CD4-positive, alpha-beta T cell treated with Interleukin-4 for 4 hours (primary cell): ENCODE results near the gene RARA.

Experiments used
- DNase-seq: peaks from one replicate; pipeline ENCODE4 v3.0.0-alpha.2; 2020

RARA gene

DNA sequence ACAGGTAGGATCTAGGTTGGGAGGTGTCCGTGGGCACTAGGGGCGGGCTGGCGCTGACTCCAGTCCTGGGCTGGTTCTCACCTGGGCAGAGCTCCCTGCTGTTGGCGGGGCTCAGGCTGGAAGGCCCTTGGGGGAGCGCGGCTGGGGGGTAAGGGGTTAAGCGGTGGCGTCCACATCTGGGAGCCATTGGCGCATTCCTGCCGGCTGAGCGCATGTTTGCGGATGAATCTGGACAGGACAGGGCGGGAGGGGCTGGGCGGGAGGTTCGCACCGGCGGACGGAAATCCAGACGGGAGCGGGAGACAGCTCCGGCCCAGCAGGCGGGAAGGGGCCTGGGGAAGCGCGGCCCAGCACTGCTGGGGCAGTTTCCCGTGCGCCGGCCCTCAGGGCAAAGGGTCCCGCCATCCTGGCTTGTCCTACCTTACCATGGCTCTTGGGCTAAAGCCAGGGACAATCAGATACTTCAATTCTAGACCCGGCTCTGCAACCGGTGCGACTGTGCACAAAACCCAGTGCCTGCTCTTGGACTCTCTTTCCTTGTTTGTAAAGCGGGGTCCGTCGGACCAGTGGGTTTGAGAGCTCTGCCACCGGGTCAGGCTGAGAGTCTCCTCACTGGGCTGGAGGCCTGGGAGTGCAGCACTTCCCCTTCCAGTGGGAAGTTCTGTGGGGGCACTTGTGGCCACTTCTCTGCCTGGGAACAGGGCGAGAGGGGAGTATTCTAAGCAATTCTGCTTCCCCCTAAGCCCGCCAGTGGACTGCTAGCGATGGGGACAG, 7.8 kb downstream of the RARA start:
- no peak for DNase-seq

- peak; percentile 59 for DNase-seq
These were observed 8.4 kb downstream of the RARA start for GRCh38 chr17:40317345-40317873.

DNA sequence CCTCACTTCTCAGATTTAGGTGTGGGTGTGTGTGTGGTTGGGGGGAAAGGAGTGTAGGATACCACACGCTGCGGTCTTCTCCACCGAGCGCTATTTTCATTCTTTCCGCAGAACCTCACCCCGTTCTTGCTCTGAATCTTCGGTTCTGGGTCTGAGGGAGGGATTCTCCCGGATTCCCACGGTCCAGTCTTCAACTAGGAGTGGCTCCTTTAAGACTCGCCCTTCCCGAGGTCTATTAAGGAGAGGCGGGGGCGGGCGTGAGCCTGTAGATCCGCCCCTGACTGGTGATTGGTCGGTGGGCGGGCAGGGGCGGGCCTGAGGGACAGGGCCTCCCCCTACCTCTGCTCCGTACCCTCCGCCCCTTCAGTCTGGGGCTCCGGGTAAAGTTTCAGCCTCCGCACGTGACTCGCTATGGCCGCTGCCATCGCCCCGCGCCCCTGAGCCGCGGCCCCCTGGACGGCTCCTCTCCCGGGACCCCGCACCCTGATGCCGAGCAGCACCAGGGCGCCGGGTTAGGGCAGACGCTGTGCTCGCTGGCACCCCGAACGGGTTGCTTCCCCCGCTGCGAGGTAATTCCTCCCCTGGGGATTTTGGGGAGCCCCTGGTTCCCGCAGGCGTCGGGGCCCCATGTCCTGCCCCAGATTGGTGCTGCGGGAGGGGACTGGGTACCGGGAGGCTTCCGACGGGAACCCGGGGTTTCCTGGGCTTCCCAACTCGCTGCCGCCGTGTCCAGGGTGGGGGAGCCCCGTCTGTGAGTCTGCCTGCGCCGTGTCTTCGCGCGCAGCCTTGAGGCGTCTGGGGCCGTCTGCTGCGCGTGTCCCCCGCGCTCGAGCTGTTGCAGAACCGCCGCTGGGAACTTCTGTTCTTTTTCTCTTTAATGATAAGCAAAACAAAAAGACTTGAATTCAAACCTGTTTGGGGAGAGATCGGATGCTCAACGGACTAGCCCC, 9.2 kb downstream of the RARA start:
- peak; percentile 90 for DNase-seq

- no peak for DNase-seq
These were observed 9.9 kb downstream of the RARA start for GRCh38 chr17:40318830-40319391.

GRCh38 chr17:40319651-40320540, 10.9 kb downstream of the RARA start:
- DNase-seq = peak; percentile 86

DNA sequence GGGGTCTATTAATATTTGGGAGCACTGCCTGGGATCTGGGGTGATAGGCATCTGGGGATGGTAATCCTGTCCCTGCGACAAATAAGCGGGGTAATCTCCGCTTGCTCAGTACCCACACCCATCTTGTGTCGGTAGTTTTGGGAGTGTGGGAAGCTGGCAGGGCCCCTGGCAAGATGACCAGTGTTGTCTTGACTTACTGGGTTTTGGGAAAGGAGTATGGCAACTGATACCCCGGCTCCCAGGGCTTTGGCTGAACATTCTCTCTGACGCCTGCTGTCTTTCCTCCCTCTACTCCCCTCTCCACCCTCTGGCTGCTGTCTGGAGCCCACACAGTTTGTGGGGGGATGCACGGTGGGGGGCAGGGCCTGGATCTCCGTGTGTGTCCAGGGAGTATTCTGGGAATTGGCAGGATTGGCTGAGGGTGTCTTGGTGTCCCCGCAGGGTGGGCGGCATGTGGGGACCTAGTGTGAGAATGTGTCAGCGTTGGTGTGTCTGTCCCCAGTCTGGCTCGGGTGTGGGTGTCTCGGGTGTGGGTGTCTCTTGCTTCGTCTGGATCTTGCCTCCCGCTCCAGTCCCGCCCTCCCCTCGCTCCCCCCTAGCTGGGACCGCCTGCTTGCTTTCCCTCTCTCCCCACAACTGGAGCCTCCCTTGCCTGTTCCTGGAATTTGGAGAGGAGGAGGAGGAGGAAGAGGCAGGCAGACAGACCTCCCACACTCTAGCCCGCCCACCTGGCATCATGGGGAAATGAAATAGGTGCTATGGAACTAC, 12.0 kb downstream of the RARA start:
- peak; percentile 75 for DNase-seq

DNA sequence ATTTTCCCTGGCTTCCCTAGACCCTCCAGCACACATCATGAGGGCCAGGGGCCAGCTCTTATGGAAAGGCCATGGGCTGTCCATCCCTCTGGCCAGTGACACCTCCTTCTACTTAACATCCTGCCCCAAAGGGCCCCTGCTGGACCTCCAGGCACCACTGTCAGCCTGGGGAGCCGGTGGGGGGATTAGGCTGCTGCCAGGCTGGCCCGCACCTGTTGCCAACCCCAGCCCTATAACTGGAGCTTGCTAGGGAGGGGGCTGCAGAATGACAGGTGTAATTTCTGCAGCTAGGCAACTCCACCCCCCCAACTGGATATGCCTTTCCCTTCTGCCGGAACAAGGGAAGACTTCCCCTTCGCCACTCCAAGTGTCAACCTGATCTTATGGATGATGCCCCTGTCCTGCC, 12.5 kb downstream of the RARA start:
- no peak for DNase-seq

- no peak for DNase-seq
These were observed 13.0 kb downstream of the RARA start for GRCh38 chr17:40321961-40322357.

GRCh38 chr17:40322358-40323315, 13.7 kb downstream of the RARA start:
- DNase-seq = peak; percentile 98

DNA sequence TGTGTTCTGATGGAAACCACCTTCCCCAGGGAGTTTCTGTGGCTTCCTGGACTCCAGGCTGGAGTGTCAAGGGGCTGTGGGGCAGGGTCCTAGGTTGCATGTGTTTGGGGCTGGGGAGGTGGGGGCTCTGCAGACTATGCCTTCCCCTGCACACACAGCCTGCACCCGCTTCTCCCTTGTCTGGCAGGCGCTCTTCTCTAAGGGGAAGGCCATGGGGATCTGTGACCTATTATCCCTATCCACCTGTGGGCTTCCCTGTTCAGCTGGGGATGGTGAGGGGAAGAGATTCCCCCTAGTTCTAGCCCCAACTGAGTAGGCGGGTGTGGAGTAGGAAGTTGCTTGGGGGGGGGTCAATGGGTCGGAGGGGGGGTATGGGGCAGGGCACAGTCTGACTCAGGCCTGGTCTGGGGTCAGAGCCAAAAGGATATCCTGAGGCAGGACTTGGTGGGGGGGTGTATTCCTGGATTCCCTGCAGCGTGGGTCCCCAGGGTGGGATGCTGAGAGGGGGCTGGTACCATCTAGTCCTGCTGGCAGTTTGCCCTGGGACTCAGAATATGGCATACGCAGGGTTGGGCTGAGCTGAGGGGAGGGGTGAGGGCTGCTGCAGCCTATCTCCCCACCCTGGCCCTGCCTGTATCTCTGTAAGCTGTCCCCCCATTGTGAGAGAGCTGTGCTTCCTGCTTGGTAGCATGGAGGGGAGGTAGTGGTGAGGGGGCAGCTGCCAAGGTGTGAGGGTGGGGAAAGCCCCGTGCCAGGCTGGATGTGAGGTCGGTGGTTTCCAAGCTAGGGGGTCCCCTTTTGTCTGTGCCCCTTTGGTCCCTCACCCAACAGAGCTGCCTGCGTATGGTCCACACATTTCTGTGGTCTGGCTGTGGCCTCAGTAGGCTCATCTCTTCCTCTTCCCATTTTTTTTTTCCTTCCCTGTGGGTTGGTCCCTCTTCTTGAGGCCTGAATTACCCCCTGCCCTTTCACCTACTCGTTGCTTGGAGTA, 14.7 kb downstream of the RARA start:
- peak; percentile 90 for DNase-seq

DNA sequence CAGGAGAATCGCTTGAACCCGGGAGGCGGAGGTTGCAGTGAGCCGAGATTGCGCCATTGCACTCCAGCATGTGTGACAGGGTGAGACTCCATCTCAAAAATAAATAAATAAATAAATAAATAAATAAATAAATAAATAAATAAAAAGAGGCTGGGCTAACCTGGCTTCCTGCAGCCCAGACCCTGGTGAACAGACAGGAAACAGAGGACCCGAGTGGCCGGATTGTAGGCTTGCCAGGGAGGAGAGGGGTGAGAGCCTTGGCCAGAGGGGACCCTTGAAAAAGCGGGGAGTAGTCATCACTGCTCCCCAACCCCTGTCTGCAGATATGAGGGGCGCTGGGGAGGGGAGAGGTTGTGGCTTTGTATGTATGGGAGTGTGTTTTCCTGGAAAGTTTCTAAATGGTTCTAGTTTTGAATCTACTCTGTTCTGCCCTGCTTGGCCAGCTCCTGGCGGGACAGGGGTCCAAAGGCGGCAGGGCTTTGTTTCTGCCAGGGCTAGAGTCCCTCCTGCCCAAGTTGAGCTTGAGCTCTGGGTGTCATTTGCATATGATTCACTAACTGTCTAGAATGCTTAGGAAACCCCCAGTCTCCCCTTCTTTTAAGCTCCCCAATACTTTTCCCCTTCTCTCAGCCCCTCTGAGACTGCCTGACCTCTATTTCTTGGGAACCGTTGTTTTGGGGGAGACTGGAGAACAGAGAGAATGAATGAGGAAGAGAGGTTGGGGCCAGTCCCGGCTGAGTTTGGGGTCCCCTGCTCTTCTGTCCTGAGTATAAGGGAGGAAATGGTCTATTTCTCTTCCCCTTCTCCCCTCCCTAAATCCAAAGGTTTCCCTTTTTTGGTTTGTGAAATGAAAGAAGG, 16.4 kb downstream of the RARA start:
- DNase-seq = peak; percentile 72

DNA sequence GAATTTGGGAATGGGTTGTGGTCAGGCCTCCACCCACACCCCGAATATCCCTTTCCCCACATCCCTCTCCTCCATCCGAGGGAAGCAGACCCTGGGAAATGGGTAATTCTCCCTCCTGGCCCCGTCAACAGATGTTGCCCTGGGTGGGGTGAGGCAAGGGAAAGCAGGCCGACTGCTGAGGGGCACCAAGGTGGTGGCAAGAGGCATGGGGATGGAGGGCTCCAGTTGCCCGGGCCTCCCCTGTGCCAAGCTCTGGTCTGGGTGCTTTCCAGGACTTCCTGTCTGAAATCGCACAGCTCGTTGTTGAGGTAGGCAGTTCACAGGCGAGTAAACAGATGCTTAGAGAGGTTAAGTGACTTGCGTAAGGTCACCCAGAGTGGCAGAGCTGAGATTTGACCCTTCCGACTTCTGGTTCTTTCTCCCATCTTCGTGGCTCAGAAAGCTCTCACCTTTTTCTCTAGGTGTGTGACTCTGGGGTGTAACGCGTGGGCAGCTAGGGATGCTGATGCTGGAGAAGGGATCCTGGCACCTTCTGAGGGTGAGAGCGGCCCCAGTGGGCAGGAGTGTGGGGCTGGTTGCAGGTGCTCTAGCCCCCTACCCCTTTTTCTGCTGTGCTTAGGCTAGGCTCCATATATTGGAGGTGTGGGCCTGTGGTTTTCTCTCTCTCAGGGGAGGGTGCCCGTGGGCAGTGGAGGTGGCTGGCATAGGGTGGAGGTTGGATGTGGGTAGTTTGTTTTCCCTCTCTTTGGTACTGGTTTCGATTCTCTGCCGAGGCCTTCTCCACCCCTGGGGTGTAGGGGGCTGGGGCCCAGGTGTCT, 17.2 kb downstream of the RARA start:
- DNase-seq = peak; percentile 73

GRCh38 chr17:40326832-40327199, 17.8 kb downstream of the RARA start:
- no peak for DNase-seq

DNA sequence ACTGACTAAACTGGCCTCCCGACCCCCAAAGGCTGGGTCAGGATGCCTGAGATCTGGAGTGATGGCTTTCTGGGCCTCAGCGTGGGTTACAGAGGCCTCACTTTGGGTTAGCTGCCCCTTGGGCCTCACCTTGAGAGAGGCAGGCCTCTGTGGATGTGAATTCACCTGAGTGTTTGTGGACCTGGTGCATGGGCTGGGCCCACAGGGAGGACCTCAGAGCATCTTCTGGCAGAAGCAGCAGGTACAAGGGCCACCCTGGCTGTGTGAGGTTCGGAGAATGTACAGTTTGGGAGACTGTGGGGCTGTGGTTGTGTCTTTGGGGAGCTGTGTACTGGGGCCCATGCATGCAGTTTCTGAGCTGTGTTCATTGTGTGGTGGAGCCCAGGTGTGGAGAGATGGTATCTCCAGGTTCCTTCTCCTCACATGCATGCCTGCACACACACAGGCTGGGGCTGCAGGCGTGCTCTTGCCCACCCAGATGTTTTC, 18.3 kb downstream of the RARA start:
- DNase-seq = no peak

- DNase-seq = no peak
These were observed 18.9 kb downstream of the RARA start for GRCh38 chr17:40327735-40328385.

- no peak for DNase-seq
These were observed 19.4 kb downstream of the RARA start for GRCh38 chr17:40328386-40328766.
